Thoracic aorta (tissue), 2 donors: Measurements from ENCODE around the gene QDPR. TPM values are rescaled to one million over a fixed set of nuclear protein-coding genes. Genes with fewer than 3 reads are reported as not detected.

ENCODE experiments used
- ATAC-seq: fragments of 150-250 bp; one replicate; pipeline ENCODE4 v1.8.0; 2017; ENCODE audit warnings: low read depth; ENCODE audit not compliant: insufficient number of reproducible peaks, low FRiP score
- DNase-seq: peaks from one replicate; pipeline ENCODE4 v3.0.0-alpha.2; 2020; ENCODE audit warnings: low spot score
- H3K27ac ChIP-seq, 2 donors: fragments of 200-600 bp; sonication (generic); 1 replicate in 1 of 2; 2 replicates in 1 of 2; pipeline ENCODE4 v1.5.1; 2016; ENCODE audit warnings: mild to moderate bottlenecking in 2 of 2, moderate library complexity in 2 of 2
- H3K27me3 ChIP-seq: fragments of 200-600 bp; sonication (generic); replicated peaks from 2 replicates; pipeline ENCODE4 v1.6.0; 2016; ENCODE audit warnings: mild to moderate bottlenecking; ENCODE audit not compliant: insufficient read depth
- H3K36me3 ChIP-seq: fragments of 200-600 bp; sonication (generic); one replicate; pipeline ENCODE4 v1.5.1; 2016
- H3K4me1 ChIP-seq, 2 donors: fragments of 200-600 bp; sonication (generic); 1 replicate in 1 of 2; 2 replicates in 1 of 2; pipeline versions ENCODE4 v1.5.1 to v1.6.0; 2016; ENCODE audit warnings: low read depth in 2 of 2, mild to moderate bottlenecking in 1 of 2; ENCODE audit not compliant: control insufficient read depth in 1 of 2
- H3K4me3 ChIP-seq: fragments of 200-600 bp; sonication (generic); 2 replicates; pipeline ENCODE4 v1.5.1; 2016; ENCODE audit warnings: mild to moderate bottlenecking
- H3K9me3 ChIP-seq: fragments of 200-600 bp; sonication (generic); 2 replicates; pipeline ENCODE4 v1.5.1; 2016
- total RNA-seq, 2 donors: library from RNA; depleted of rRNA; stranded (reverse); fragments of >200 nt; gene quantifications; one replicate each; pipeline versions ENCODE4 v1.1.0 to v1.2.3, GENCODE V29; 2016
- TF ChIP-seq, protein P1 (sequence below): fragments of 200-600 bp; sonication (generic); IDR thresholded peaks from one replicate; pipeline ENCODE4 v1.5.1; 2019; ENCODE audit warnings: antibody characterized with exemption

QDPR gene
- total RNA-seq, 2 donors from 2014 or later = 9.0 to 10.7 TPM

DNA sequence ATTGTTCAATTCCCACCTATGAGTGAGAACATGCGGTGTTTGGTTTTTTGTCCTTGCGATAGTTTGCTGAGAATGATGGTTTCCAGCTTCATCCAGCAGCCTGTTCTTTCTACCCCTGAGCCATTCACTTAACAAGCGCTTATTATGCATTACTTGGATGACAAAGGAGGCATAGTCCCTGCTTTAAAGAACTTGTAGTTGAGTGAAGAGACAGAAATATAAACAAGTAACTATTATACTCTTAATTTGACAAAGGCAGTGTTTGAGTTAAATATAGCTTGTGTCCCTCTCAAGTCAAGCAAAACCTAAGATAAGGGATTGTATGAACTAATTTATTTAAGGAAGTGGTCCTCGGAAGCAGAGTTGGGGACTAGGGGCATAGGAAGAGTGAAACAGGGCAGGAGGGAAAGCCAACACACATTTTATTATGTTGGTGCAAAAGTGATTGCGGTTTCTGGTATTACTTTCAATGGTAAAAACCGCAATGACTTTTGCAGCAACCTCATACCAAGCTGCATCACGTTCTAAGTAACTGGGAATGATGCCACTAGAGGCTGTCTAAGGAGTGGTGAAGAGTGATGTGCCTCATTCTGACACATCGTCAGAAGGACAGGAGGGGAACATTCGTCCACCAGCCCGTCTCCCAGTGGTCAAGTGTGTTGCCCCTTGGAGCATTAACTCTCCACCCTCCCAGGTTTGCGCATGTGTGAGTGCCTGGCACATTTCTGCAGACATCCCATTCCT is 41.8 kb downstream of the QDPR start:
- Histone ChIP-seq H3K4me3 (no peak overlapping the region), H3K4me1 (no peaks in the 10 kb centered on the region), H3K27ac (no peak overlapping the region), H3K27me3 (no peaks in the 10 kb centered on the region), H3K9me3 (no peaks in the 10 kb centered on the region), H3K36me3 (no peaks in the 10 kb centered on the region)
- no peak for DNase-seq
- TF ChIP-seq, protein P1, sequence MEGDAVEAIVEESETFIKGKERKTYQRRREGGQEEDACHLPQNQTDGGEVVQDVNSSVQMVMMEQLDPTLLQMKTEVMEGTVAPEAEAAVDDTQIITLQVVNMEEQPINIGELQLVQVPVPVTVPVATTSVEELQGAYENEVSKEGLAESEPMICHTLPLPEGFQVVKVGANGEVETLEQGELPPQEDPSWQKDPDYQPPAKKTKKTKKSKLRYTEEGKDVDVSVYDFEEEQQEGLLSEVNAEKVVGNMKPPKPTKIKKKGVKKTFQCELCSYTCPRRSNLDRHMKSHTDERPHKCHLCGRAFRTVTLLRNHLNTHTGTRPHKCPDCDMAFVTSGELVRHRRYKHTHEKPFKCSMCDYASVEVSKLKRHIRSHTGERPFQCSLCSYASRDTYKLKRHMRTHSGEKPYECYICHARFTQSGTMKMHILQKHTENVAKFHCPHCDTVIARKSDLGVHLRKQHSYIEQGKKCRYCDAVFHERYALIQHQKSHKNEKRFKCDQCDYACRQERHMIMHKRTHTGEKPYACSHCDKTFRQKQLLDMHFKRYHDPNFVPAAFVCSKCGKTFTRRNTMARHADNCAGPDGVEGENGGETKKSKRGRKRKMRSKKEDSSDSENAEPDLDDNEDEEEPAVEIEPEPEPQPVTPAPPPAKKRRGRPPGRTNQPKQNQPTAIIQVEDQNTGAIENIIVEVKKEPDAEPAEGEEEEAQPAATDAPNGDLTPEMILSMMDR = no peak
- no peak for ATAC-seq

DNA sequence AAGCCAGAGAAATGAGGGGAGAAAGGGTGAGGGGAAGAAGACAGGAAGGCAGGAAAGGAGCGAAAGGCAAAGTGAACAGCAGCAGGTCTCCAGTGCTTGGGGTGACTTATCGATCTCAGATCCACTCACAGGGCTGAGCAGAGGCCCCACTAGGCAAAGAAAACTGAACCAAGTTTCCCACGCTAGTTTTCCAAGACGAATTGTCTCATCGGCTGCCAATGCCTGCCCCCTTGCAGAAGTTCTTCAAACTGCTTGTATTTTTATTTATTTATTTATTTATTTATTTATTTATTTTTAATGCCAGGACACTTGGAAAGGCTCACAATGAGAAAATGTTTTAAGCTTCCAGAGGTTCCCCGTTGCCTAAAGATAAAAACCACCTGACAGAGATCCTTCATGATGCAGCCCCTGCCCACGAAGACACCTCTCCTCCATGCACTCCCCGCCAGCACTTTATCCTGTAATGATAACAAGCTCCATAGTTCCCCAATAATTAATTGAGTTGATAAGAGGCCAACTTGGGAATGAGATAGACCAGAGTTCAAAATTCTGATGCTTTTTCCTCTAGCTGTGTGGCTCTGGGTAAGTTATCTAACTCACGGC is 43.2 kb downstream of the QDPR start:
- TF ChIP-seq, protein P1 = peak; percentile 66
- Histone ChIP-seq H3K36me3 (no peaks in the 10 kb centered on the region), H3K27me3 (no peaks in the 10 kb centered on the region), H3K4me3 (no peak overlapping the region), H3K9me3 (no peaks in the 10 kb centered on the region), H3K27ac (no peak overlapping the region), H3K4me1 (no peaks in the 10 kb centered on the region)
- ATAC-seq (no peak), DNase-seq (no peak)

DNA sequence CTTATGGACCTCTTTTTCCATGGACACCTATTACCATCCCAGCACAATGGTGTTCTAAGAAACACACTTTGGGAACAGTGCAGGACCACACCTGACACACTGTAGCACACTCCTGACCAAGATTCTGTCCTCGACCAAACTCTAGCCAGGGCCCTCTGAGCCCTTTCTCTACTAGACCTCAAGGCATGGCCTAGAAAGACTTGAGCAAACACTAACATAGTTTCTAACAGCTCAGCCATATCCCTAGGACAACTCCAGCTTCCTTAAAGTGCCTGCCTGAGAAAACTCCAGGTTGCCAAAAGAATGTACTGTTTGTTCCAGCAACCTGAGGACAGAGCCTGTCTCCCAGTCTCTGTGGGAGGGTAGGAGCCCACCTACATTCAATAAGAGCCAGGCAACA is 48.3 kb downstream of the QDPR start:
- ATAC-seq (no peak), DNase-seq (no peak)
- TF ChIP-seq, protein P1 = no peak
- Histone ChIP-seq H3K4me3 (no peak overlapping the region), H3K9me3 (no peaks in the 10 kb centered on the region), H3K27ac (no peak overlapping the region), H3K36me3 (no peaks in the 10 kb centered on the region), H3K4me1 (no peaks in the 10 kb centered on the region), H3K27me3 (no peaks in the 10 kb centered on the region)

DNA sequence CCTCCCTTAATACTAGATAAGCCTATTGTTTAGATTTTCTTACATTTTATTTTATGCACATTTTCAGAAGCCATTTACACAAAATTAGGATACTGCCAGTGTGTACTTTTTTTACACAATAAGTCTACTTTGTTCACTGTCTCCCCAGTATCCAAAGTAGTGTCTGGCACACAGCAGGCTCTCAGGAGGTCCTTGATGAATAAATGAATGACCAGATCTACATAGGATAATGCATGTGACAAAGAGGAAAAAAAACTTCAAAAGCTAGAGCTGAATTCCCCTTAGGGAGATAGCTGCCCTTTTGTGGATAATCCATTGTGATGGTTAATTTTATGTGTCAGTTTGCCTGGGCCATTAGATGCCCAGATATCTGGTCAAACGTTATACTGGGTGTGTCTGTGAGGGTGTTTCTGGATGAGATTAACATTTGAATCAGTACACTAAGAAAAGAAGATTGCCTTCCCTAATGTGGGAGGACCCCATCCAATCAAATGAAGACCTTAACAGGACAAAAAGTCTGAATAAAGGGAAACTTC is 61.6 kb downstream of the QDPR start:
- H3K4me1 ChIP-seq = peaks cover 7 to 15% of the 10 kb centered on the region in 2 donors
- no peak overlapping the region for H3K4me3 ChIP-seq
- no peaks in the 10 kb centered on the region for H3K9me3 ChIP-seq
- no peak for ATAC-seq
- H3K27me3 ChIP-seq = no peaks in the 10 kb centered on the region
- H3K36me3 ChIP-seq = no peaks in the 10 kb centered on the region
- no peak overlapping the region for H3K27ac ChIP-seq
- no peak for DNase-seq
- TF ChIP-seq, protein P1 = no peak

DNA sequence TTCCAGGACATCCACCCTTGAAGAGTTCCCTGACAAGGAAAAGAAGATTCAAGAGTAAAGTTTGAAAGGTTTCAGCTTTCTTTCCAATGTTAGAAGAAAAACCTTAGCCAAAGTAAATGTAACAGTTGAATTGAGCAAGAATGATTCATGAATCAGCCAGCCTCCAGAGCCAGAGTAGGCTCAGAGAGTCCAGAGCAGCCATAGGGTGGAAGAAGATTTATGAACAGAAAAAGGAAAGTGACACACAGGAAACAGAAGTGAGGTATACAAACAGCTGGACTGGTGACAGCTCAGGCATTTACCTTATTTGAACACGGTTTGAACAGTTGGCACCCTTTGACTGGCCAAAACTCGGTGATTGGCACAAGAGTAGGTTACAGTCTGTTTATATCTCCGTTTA is 63.2 kb downstream of the QDPR start:
- ATAC-seq (peak; percentile 80), DNase-seq (no peak)
- H3K27ac ChIP-seq = peak overlapping the region in 1 of 2 donors; percentile 57

More for the DNA sequence above, 63.2 kb downstream of the QDPR start:
- Histone ChIP-seq H3K4me3 (peak overlapping the region; percentile 5), H3K9me3 (no peaks in the 10 kb centered on the region), H3K27me3 (no peaks in the 10 kb centered on the region), H3K36me3 (no peaks in the 10 kb centered on the region), H3K4me1 (peaks cover 7 to 15% of the 10 kb centered on the region in 2 donors)
- TF ChIP-seq, protein P1 = no peak
